ENCODE results near the gene CDH4.
A peak's percentile ranks its signal among the peaks of the same experiment; 100 is the strongest.

Gene CDH4

DNA sequence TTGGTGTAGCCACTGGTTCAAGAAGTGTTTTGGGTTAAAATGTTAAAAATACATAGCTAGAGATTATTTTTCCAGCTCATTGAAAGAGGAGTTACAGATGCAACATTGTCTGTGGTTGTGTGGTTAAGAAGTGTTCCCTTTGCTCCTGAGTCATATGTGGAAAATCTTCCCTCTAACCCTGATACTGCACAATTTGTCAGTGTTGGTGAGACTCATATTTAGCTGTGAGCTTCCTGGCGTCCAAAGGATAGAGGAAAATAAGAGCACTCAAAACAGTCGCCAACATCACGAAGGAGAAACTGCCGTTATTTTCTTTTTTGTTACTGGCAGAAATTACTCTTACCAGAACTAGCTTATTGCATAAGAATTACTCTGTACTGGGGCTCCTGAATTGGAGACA, 250.4 kb downstream of the CDH4 start:
- DNase-seq: no peak

DNA sequence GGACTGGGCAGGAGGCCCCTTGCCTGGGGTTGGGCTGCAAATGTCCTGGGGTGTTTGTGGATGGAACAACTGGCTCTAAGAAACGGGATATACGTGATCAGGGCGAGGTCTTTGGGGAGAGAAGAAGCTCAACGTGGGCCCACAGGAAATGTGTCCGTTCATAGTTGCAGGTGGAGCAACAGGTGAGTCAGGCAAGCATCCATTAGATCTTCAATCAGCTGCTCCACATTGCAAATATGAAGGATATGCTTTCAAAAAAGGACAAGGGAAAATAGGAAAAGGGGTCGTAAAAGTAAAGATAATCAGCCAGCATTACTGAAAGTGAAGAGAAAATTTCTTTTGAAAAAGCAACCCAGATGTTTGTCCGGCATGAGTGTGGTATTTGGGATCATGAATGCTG, 251.0 kb downstream of the CDH4 start:
- no peak for DNase-seq

DNA sequence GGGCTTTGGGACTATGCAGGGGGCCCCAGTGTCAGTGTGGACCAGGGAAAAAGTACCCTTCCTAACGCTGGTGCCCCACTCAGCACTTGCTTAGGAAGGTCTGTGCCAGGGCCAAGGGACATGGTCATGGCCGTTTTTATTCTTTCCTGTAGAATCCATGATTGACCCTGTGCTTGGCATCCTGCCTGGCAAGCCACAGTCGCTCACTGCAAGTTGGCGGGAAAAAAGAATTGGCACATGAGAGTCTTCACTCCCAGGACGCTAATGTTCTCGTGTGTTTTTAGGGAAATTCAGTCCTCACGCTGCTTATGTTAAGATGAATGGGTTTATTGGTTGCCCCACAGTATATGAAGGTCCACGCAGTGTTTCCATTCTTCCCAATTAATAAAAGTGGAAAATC, 253.4 kb downstream of the CDH4 start:
- DNase-seq: no peak

DNA sequence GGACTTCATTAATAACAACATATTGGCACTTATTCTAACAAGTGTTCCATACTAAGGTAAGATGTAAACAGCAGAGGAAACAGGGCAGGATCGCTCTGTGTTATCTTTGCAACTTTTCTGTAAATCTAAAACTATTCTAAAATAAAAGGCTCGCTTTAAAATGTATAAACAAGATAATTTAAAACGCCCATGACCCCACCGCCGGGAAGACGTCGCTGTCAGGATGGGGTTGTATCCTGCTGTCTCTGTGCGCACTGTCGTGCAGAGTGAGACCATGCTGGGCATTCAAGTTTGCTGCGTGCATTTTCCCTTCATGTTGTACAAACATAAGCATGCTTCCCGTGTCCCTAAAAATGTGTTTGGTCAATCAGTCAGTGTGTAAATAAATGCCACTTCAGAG, 255.7 kb downstream of the CDH4 start:
- no peak for DNase-seq

DNA sequence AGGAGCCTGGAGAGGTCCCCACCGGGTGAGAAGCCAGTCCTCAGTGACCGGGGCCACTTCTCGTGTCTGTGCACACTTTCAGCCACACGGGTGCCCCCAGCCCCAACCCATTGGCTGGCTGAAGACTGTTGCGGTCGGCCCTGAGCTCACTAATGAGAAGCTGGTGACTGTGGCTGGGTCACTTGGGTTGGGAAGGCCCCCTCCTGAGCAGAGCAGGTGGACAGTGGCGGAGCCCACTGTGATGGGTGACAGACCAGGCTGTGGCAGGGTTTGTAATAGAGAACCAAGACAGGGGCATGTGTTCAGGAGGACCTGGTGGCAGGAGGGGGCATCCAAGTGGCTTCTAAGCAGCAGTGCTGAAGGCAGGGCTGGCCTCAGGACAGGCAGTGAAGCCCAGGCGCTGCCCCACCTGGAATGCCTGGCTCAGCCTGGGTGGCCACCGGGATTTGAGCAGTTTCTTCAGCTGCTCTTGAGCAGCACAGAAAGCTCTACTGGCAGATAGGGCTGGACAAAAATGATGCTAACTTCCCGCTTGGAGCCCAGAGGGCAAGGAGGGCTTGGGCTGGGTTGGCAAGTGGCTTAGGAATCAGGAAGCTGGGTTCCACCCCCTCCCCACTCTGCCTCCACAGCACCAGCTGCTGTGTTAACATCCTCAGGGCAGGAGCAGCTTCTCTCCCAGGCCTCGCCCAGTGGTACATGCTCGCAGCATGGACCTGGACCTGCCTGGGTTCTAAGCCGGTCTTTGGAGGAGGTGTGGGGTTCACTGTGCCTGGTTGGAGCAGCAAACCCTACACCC, 256.4 kb downstream of the CDH4 start:
- DNase-seq: no peak

DNA sequence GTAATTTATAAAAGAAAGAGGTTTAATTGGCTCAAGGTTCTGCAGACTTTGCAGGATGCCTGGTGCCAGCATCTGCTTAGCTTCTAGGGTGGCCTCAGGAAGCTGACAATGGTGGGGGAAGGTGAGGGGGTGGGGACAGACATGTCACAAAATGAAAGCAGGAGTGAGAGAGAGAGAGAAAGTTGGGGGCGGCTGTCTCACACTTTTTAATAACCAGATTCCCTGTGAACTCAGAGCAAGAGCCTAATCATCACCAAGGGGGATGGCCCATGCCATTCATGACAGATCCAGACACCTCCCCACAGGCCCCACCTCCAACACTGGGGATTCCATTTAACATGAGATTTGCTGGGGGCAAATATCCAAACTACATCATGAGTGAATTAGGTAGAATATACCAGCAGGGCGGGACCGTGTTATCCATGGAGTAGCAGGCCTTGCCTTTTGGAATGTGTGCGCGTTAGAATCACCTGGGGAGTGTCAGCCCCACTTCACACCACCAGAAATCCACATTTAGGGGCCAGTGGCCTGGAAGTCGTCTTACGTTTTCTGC, 258.8 kb downstream of the CDH4 start:
- DNase-seq: no peak

DNA sequence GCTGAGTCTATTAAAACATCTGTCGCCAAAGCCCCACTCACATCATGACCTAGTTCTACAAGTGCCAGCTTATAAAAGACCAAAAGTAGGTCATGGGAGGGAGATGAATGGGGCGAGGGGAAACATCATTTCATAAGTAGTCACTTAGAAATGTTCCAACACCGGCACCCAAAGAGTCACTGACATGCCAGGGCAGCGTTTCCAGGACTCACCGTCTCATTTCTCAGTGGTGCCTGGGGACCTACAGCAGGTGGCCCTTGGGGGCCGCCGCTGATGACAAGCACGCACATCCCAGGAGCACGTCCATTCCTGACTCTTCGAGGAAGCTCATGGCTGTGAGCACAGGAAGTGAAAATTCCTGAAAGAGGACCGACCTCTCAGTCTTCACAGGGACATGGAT, 260.4 kb downstream of the CDH4 start:
- DNase-seq: no peak

DNA sequence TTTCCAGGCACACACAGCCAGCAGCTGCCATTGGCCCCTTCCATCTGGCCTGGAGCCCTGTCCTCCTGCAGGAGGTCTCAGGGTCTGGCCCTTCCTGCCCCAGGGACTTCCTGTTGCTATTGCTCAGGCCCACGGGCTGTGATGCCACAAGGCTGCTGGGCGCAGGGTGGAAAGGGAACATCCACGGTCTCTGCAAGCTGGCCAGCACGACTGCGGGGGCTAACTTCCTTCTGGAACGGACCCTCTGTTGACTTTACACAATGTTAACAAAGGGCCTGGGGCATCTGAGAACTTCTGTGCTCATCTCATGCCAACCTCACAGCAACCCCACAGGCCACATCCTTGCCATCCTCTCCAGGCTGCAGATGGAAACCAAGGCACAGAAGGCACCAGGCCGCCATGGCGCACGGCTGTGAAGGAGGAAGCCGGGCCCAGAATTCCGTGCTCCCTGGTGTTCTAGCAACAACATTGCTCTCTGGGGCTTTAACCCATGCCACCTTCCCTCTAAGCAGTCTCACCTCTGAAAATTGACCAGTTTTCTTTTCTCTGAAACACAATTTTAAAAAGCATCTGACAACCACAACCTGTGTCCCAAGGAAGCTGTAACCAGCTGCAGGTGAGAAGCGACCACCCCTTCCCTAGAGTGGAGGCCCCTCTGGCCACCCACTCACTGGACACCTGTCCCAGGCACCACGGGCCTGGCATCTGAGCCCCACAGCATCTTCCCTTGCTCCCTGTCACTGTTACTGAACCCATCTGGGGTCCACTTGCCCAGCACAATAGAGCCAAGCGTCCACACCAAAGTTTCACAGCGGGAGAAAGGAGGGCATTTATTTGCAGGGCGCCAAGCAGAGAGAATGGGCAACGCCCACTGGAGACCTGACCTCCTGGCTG, 261.3 kb downstream of the CDH4 start:
- DNase-seq: no peak

DNA sequence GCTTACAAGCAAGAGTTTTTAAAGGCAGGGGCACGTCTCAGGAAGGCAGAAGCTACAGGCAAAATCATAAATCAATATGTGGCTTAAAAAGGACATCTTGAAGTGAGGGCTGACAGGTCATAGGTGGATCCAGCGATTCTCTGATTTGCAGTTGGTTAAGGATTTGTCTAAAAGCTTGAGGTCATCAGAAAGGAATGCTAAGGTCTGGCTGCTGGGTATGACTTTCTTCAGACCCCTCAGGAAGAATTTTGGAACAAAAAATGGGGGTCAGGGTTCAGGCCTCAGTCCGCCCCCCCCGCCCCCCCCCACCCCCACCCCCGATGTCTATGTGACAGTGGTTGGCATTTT, 261.9 kb downstream of the CDH4 start:
- DNase-seq: no peak

DNA sequence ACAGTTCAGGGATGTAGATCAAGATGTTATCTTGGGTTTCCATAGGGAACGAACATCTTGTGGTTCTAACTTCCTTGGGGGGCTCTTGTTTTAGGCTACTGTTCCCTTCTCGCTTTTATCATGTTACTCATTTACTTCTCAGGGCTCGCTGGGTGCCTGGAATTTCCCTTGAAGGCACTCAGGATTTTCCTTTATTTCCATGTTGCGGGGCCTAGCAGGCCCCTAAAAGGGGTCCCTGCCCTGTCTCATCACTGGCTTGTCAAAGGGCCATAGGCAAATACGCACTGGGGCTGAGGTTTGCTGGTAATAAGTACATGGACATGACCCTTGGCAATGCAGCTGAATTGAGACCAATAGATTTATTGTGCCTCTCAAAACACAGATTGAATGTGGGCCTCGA, 262.3 kb downstream of the CDH4 start:
- DNase-seq: no peak

DNA sequence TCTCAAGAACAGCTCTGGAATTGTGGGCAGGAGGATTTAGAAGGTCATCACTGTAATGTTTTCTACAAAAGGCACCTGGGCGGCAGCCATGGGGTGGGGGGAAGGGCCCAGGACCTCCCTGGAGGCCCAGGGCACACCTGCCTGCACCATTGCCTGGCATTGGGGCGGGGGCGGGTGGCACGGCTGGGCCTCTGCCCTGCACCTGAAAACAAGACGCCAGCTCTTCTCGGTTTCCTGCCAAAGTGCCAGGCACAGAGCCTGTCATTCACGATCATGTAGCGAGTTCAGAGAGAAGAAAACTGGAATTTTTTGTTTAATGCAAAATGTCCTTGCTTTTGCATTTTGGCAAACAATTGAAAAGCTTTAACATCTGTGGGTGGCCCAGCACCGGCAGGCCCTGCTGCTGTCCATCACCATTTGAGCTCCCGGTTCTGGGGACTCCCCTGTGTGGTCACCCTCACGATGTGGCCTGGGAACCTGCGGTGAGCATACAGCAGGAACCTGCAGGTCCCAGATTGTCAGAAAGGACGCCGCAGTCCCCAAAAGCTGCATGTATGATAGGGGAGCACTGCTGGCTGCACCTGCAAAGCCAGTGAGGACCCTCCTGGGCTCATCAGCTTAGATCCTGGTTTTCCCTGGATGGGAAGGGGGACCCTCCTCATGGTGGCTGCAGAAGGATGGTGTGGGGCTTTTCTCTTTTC, 262.9 kb downstream of the CDH4 start:
- DNase-seq: no peak

DNA sequence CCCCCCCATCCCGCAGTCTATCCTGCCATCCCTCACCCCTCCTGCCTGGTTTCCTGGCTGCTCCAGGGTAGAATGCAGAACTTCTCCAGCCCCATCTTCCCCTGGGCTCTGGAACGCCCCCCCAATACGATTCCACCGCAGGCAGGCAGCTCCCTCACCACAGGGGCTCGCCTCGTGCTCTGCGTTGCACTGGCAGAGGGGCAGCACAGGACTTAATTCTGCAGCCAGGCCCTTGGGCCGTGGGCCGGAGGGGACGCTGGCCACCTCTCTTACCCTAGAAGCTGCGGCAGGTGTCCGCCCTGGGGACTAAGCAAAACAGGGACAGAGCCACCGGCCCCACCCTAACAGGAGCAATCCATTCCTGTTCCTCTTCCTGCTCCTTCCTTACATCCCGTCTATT, 263.9 kb downstream of the CDH4 start:
- no peak for DNase-seq

DNA sequence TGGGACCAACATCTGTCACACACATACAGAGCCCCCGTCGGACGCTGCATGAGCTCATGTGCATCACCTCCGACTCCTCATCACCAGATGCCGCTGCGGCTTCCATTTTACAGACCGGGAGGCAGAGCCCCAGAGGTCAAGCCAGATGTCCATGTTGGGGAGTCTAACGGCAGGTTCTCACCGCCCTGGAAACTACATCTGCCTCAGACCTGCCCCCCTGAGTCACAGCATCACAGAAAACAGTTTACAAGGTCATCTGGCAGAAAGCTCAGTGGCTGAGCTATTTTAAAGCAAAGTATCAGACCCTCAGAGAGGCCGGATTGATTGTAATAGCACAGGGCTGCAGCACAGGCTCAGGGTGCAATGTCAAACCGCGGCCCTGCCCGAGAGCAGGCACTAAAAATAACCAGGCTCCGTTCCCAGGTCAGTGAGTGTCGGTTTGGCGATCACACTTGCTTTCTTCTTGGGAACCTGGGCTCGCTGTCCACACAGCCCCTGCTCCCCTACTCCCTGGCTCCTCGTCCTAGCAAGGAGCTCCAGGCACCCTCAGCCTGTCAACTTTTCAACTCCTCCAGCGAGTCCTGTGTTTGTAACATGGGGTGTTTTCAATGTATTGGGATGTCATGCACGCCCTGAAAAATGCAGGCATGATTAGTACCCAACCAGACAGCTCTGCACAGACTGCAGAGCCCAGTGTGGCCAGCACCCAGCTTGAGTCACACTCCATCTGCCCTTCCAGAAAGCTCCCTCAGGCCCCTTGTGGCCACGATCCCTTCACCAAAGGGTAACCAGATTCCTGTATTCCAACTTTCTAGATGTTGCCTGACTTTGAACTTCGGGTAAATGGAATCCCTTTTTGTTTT, 264.5 kb downstream of the CDH4 start:
- no peak for DNase-seq

DNA sequence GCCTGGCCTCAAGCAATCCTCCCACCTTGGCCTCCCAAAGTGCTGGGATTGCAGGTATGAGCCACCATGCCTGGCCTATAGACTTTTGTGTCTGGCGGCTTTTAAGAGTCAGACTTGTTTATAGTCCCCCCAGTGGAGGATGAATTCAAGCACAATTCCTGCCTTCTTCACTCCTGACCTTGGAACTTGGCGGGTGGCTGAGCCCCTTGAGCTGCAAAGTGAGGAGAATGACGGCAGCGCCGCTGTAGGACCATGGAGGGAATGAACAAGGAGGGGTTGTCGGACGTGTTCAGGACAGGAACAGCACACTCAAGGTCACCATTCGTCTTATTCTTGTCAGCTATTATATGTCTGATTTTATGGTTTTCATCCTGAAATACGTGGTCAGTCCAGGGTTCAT, 265.4 kb downstream of the CDH4 start:
- no peak for DNase-seq

DNA sequence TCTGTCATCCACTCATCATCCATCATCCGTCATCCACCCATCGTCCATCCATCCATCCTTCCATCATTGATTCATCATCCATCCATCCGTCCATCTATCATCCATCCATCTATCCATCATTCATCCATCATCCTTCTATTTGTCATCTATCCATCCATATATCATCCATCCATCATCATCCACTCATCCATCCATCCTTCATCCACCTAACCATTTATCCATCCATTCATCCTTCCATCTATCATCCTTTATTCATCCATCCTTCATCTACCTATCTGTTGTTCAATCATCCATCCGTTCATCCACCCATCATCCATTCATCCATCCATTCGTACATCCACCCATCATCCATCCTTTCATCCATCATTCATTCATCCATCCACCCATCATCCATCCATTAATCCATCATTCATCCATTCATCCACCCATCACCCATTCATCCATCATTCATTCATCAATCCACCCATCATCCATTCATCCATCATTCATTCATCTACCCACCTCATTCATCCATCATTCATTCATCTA, 266.4 kb downstream of the CDH4 start:
- no peak for DNase-seq

DNA sequence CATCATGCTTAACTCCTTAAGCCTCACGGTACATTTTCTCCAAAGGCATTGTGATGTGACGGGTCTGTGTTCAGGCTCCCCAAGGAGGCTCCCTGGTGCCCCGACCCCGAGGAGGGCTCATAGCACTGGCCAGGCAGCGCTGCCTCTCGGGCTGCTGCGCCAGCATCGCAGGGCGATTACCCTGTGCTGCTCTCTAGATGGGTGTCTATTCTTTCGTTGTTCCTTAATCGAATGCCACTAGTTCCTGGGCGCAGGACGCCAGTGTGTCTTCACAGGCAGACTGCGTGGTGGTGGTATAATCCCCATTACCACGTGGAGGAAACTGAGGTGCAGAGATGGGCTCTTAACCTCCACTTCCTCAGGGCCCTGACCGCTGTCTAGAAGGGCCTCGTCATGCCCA, 267.4 kb downstream of the CDH4 start:
- DNase-seq: no peak

DNA sequence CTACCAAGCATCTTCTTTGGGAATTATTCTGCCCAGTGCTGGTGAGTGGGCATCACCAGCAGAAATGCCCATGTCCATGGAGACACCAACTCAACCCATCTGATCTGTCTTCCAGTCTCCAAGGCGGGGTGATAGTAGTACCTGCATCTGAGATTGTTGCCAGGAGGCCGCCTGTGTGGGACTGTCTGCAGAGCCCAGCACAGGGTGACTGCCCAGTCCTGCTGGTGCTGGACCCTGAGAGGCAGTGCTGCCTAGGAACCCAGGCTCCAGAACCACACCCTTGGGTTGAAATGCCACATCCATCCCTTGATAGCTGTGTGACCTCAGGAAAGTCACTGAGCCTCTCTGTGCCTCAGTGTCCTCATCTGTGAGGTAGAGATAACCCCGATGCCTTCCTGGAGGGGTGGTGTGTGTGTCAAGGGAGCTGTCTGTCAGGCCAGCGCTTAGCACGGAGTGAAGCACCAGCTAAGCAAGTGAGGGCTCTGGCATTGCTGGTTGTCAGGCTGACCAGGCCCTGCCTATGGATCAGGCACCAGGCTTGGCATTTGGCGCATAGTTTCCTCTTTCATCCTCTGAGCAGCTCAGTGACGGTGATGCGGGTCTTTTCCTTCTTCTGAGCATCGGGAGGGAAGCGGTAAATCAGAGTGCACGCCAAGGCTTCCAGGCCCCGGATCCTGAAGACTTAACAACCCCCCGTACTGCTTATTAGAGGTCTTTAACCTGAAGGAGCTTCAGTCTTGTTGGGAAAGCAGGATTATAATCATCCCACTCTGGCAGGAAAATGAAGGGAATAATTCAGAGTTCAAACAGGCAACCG, 268.2 kb downstream of the CDH4 start:
- no peak for DNase-seq

DNA sequence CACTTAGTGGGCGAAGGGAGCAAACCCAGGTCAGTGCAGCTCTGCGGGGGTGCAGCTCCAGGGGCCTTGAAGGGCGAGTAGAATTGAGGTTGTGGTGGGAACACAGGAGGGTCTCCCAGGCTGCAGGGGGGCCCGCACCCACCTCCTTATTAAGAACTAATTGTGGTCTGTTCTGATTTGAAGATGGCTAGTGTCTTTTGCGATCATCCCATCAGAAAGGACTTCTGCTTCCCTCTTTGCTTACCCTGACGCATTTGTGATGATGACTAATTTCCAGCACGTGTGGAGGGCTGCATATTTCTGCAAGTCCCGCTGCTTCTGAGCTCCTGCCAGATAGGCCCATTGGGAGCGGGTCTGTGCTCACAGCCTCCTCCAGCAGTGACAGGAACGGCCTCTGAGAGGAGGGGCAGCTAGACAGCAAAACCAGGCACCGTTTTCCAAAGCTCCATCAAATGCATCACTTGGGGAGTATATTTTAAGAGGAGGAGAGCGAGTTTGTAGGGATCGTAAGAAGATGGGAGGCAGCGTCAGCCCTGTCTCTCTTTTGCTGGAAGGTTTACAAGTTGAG, 268.9 kb downstream of the CDH4 start:
- peak; percentile 70 for DNase-seq

DNA sequence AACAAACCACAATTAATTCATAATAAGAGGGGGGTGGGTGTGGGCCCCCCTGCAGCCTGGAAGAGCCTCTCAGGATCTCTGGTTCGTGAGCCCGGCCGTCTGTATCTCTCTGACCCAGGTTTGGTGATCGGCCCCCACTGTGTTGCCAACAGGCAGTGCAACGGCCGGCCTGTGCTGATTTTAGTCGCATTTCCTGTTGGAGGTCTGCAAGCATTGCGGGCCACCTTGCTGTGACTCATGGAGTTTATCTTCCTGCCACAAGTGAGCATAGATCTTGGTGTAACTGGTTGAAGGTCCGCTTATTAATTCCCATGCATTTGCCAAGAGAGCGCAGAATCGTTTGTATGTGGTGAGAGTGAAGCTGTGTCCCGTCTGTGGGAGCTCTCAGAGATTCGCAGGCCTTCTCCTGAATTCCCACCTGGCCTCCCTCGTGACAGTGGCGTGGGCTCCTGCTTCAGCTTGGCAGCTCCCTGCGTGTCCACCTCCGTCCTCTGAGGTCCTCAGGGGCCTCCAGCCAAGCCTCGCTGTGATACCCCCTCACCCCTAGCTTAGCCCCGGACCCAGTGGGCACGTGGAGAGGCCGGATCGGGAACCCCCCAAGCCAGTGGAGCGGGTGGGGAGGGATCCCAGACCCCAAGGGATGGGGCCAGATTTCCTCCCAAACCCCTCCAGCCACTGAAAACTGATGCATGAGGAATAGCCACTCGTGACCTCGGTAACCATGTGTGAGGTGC, 269.8 kb downstream of the CDH4 start:
- DNase-seq: no peak

DNA sequence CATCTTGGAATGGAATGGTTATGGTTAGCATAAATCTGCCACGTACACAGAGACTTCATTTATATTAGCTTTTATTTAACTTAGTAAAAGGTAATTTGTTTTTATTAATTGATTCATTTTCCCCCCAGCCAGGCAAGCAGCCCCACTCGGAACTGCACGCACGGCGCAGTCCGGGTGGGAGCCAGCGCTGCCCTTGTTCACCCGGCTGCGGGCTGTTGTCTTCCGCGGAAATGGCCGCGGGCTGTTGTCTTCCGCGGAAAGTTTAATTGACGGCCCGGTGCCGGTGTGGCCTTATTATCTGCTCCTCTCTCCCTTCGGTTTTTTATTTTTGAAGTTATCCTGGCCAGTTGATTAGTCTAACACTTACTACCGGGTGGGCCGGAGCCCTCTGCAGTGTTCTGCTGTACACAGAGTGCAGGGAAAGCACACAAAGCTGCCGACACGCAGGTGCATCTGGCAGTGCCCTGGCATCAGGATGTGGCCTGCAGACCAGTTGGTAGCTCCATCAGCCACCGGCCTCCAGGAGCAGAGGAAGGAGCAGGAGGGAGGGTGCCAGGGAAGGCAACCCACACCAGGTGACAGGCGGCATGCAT, 270.5 kb downstream of the CDH4 start:
- DNase-seq: no peak

Data from right hindlimb (tissue), 1 donor.